Caco-2 (cell line): ENCODE measurements around the gene ADGRG1. TPM values are rescaled to one million over a fixed set of nuclear protein-coding genes. Genes with fewer than 3 reads are reported as not detected.

Experiments used
- BruUV-seq: library from RNA; stranded (reverse); fragments of 400-500 nt; replicated peaks from 2 replicates; lab custom pipeline; 2021; lab: Mats Ljungman, UMichigan
- CTCF ChIA-PET: fragments of 300-600 bp; sonication (Branson Sonifier 250); formaldehyde crosslinking; loops from one replicate; lab custom pipeline; 2022; ENCODE audit warnings: antibody characterized with exemption; lab: Charles Lee
- POLR2A ChIA-PET: fragments of 300-600 bp; sonication (Branson Sonifier 250); formaldehyde crosslinking; loops from one replicate; lab custom pipeline; 2022; ENCODE audit warnings: antibody characterized with exemption; lab: Charles Lee
- DNase-seq, 2 experiments: peaks; one replicate each; pipeline versions ENCODE4 v3.0.0 to v3.0.0-alpha.2; 2020 to 2022
- H3K27me3 ChIP-seq: replicated peaks from 2 replicates; pipeline ENCODE4 v1.6.0; 2011; ENCODE audit warnings: low read length; ENCODE audit not compliant: control insufficient read depth, insufficient read depth
- H3K36me3 ChIP-seq: 2 replicates; pipeline ENCODE4 v1.5.1; 2011; ENCODE audit warnings: low read length; ENCODE audit not compliant: control insufficient read depth, insufficient read depth
- H3K4me1 ChIP-seq: fragments of 250-450 bp; sonication (Bioruptor Pico); 2 replicates; pipeline ENCODE4 v1.5.1; 2020; ENCODE audit warnings: mild to moderate bottlenecking
- H3K4me3 ChIP-seq: 2 replicates; pipeline ENCODE4 v1.5.1; 2011; ENCODE audit warnings: low read depth, mild to moderate bottlenecking, control low read depth, low read length
- H3K9me3 ChIP-seq: fragments of 250-450 bp; sonication (Bioruptor Pico); 2 replicates; pipeline ENCODE4 v1.5.1; 2020; ENCODE audit warnings: mild to moderate bottlenecking, moderate library complexity
- H3K27ac Mint-ChIP-seq: one replicate; pipeline ENCODE4 v1.8.0; 2022; ENCODE audit warnings: mixed read lengths; ENCODE audit not compliant: unreplicated experiment
- H3K27me3 Mint-ChIP-seq: one replicate; pipeline ENCODE4 v1.8.0; 2022; ENCODE audit warnings: mixed read lengths; ENCODE audit not compliant: insufficient read depth, unreplicated experiment
- H3K36me3 Mint-ChIP-seq: one replicate; pipeline ENCODE4 v1.8.0; 2022; ENCODE audit warnings: mild to moderate bottlenecking, mixed read lengths; ENCODE audit not compliant: insufficient read depth, unreplicated experiment
- H3K4me1 Mint-ChIP-seq: one replicate; pipeline ENCODE4 v1.8.0; 2022; ENCODE audit warnings: low read depth, mixed read lengths; ENCODE audit not compliant: unreplicated experiment
- H3K4me3 Mint-ChIP-seq: one replicate; pipeline ENCODE4 v1.8.0; 2022; ENCODE audit warnings: mild to moderate bottlenecking, moderate library complexity, mixed read lengths; ENCODE audit not compliant: unreplicated experiment
- H3K9me3 Mint-ChIP-seq: one replicate; pipeline ENCODE4 v1.8.0; 2022; ENCODE audit warnings: mixed read lengths; ENCODE audit not compliant: unreplicated experiment
- CTCF ChIP-seq, 2 experiments: fragments of 200-600 bp in 1 of 2; IDR thresholded peaks; 1 replicate in 1 of 2; 2 replicates in 1 of 2; pipeline versions ENCODE4 v1.5.1 to v1.8.0; 2011 to 2022; ENCODE audit warnings: antibody characterized with exemption in 1 of 2, control low read depth in 1 of 2, inconsistent platforms in 1 of 2, low read depth in 1 of 2, low read length in 1 of 2, mild to moderate bottlenecking in 1 of 2, moderate library complexity in 1 of 2; ENCODE audit not compliant: insufficient read depth in 1 of 2, severe bottlenecking in 1 of 2, unreplicated experiment in 1 of 2
- intact Hi-C: fragments of 100-400 bp; cut with micrococcal nuclease; formaldehyde crosslinking; loops from one replicate; pipeline ENCODE4 v1.10.0; 2022; ENCODE audit not compliant: unreplicated experiment
- total RNA-seq: library from RNA; stranded (reverse); gene quantifications from 2 replicates; pipeline ENCODE4 v1.2.3, GENCODE V29; 2022

ADGRG1 gene
- total RNA-seq, 1 experiment from 2014 or later: 195 TPM

- Histone ChIP-seq H3K36me3 (no peaks in the 10 kb centered on the region), H3K4me1 (peaks cover 29% of the 10 kb centered on the region), H3K9me3 (no peaks in the 10 kb centered on the region), H3K27me3 (no peaks in the 10 kb centered on the region), H3K4me3 (no peak overlapping the region)
- Mint-ChIP-seq H3K9me3 (no peaks in the 10 kb centered on the region), H3K4me3 (no peak overlapping the region), H3K4me1 (peaks cover 20% of the 10 kb centered on the region), H3K27ac (no peak overlapping the region), H3K27me3 (no peaks in the 10 kb centered on the region), H3K36me3 (no peaks in the 10 kb centered on the region)
- intact Hi-C loops: no loop called here
- POLR2A ChIA-PET: no interaction called here
- TF ChIP-seq CTCF (IDR thresholded peaks at IDR 0.05; ENCODE audit: insufficient read depth in 1 of 2, low read depth in 1 of 2, low read length in 1 of 2, severe bottlenecking in 1 of 2, unreplicated experiment in 1 of 2): no peak
- BruUV-seq: no TSS peak
- no peak for DNase-seq
- CTCF ChIA-PET: no interaction called here
Measured at GRCh38 chr16:57696240-57696639, 67.8 kb downstream of the ADGRG1 start.

- Histone ChIP-seq H3K36me3 (no peaks in the 10 kb centered on the region), H3K4me3 (no peak overlapping the region), H3K4me1 (peaks cover 47% of the 10 kb centered on the region), H3K9me3 (no peaks in the 10 kb centered on the region), H3K27me3 (no peaks in the 10 kb centered on the region)
- H3K4me1 Mint-ChIP-seq: peaks cover 26% of the 10 kb centered on the region
- ChIA-PET POLR2A (interaction anchor here (0.7 kb wide), 1 partner anchor 331 kb away, joined by 3 read pairs; no protein-coding TSS in a partner anchor), CTCF (no interaction called here)
- intact Hi-C loops: no loop called here
- no TSS peak for BruUV-seq
- no peak overlapping the region for H3K4me3 Mint-ChIP-seq
- no peaks in the 10 kb centered on the region for H3K27me3 Mint-ChIP-seq
- H3K9me3 Mint-ChIP-seq: no peaks in the 10 kb centered on the region
- no peaks in the 10 kb centered on the region for H3K36me3 Mint-ChIP-seq
- no peak overlapping the region for H3K27ac Mint-ChIP-seq
- no peak for TF ChIP-seq CTCF (IDR thresholded peaks at IDR 0.05; ENCODE audit: insufficient read depth in 1 of 2, low read depth in 1 of 2, low read length in 1 of 2, severe bottlenecking in 1 of 2, unreplicated experiment in 1 of 2)
- no peak for DNase-seq
Measured at GRCh38 chr16:57697896-57698537, 69.6 kb downstream of the ADGRG1 start.

GRCh38 chr16:57698812-57699405 is 70.5 kb downstream of the ADGRG1 start:
- H3K27me3 Mint-ChIP-seq: no peaks in the 10 kb centered on the region
- Histone ChIP-seq H3K27me3 (no peaks in the 10 kb centered on the region), H3K4me3 (no peak overlapping the region), H3K4me1 (peaks cover 54% of the 10 kb centered on the region), H3K9me3 (no peaks in the 10 kb centered on the region), H3K36me3 (no peaks in the 10 kb centered on the region)
- CTCF ChIA-PET: no interaction called here
- no peak overlapping the region for H3K4me3 Mint-ChIP-seq
- H3K27ac Mint-ChIP-seq: peak overlapping the region; percentile 97
- no peak for DNase-seq
- intact Hi-C loops: no loop called here
- POLR2A ChIA-PET: no interaction called here
- TF ChIP-seq CTCF (IDR thresholded peaks at IDR 0.05; ENCODE audit: insufficient read depth in 1 of 2, low read depth in 1 of 2, low read length in 1 of 2, severe bottlenecking in 1 of 2, unreplicated experiment in 1 of 2): no peak
- no peaks in the 10 kb centered on the region for H3K36me3 Mint-ChIP-seq
- no peaks in the 10 kb centered on the region for H3K9me3 Mint-ChIP-seq
- BruUV-seq: no TSS peak
- peaks cover 23% of the 10 kb centered on the region for H3K4me1 Mint-ChIP-seq
